HEK293 (cell line): ENCODE data around the gene UBXN10.

Source experiments
- CTCF ChIA-PET: fragments of 350-600 bp; formaldehyde crosslinking; extraction: SDS; loops from one replicate; lab custom pipeline; 2021; ENCODE audit warnings: antibody characterized with exemption; lab: Yijun Ruan, JAX
- POLR2A ChIA-PET: fragments of 300-600 bp; formaldehyde crosslinking; extraction: SDS; loops from one replicate; lab custom pipeline; 2020; ENCODE audit warnings: antibody characterized with exemption, inconsistent platforms; lab: Yijun Ruan, JAX
- H3K27ac ChIP-seq: fragments of 200-500 bp; sonication (Bioruptor generic); 2 replicates; pipeline ENCODE4 v1.5.1; 2014; ENCODE audit warnings: low read depth, low read length, control low read depth, inconsistent platforms; ENCODE audit errors: extremely low read depth
- H3K36me3 ChIP-seq, 2 experiments: fragments of 200-500 bp in 1 of 2; sonication (Bioruptor generic) in 1 of 2; 1 replicate in 1 of 2; 2 replicates in 1 of 2; pipeline ENCODE4 v1.5.1; 2014 to 2017; ENCODE audit warnings: inconsistent platforms in 2 of 2, low read length in 2 of 2; ENCODE audit not compliant: control insufficient read depth in 2 of 2, insufficient read depth in 1 of 2
- H3K4me1 ChIP-seq: fragments of 200-500 bp; sonication (Bioruptor generic); 2 replicates; pipeline ENCODE4 v1.5.1; 2014; ENCODE audit warnings: mild to moderate bottlenecking, low read length, inconsistent platforms; ENCODE audit not compliant: control insufficient read depth, insufficient read depth
- H3K4me3 ChIP-seq: 2 replicates; pipeline ENCODE4 v1.5.1; 2011; ENCODE audit warnings: low read depth, mild to moderate bottlenecking, control low read depth, low read length, moderate library complexity
- H3K9me3 ChIP-seq: fragments of 200-500 bp; sonication (Bioruptor generic); 2 replicates; pipeline ENCODE4 v1.5.1; 2014; ENCODE audit warnings: low read depth, low read length, inconsistent platforms; ENCODE audit not compliant: control insufficient read depth, insufficient read depth
- HOXA7 ChIP-seq: sonication (generic); formaldehyde crosslinking; IDR thresholded peaks from 2 replicates; pipeline ENCODE4 v1.8.1; 2022; ENCODE audit warnings: missing genetic modification reagents, borderline replicate concordance
- SCRT1 ChIP-seq: fragments of 450-650 bp; formaldehyde crosslinking; IDR thresholded peaks from 2 replicates; pipeline ENCODE4 v1.5.1; 2016; ENCODE audit warnings: missing biosample characterization, missing genetic modification characterization, borderline replicate concordance
- SCRT2 ChIP-seq: fragments of 450-650 bp; formaldehyde crosslinking; IDR thresholded peaks from 2 replicates; pipeline ENCODE4 v1.5.1; 2016; ENCODE audit warnings: missing biosample characterization, missing genetic modification characterization
- SETDB1 ChIP-seq: IDR thresholded peaks from one replicate; pipeline ENCODE4 v1.6.1; 2017; ENCODE audit warnings: mild to moderate bottlenecking, low read length, moderate library complexity, mixed read lengths; ENCODE audit not compliant: insufficient read length
- ZNF132 ChIP-seq: fragments of 450-650 bp; formaldehyde crosslinking; IDR thresholded peaks from 2 replicates; pipeline ENCODE4 v1.5.1; 2017; ENCODE audit warnings: missing biosample characterization, missing genetic modification characterization, borderline replicate concordance
- ZNF133 ChIP-seq: fragments of 450-650 bp; formaldehyde crosslinking; IDR thresholded peaks from 2 replicates; pipeline ENCODE4 v1.5.1; 2016; ENCODE audit warnings: missing biosample characterization, missing genetic modification characterization
- ZNF157 ChIP-seq: fragments of 450-650 bp; formaldehyde crosslinking; IDR thresholded peaks from 2 replicates; pipeline ENCODE4 v1.5.1; 2016; ENCODE audit warnings: missing biosample characterization, missing genetic modification characterization
- ZNF169 ChIP-seq: fragments of 450-650 bp; formaldehyde crosslinking; IDR thresholded peaks from 2 replicates; pipeline ENCODE4 v1.5.1; 2016; ENCODE audit warnings: missing biosample characterization, missing genetic modification characterization
- ZNF2 ChIP-seq: fragments of 450-650 bp; formaldehyde crosslinking; IDR thresholded peaks from 2 replicates; pipeline ENCODE4 v1.5.1; 2016; ENCODE audit warnings: missing biosample characterization, missing genetic modification characterization
- ZNF211 ChIP-seq: fragments of 450-650 bp; formaldehyde crosslinking; IDR thresholded peaks from 2 replicates; pipeline ENCODE4 v1.5.1; 2016; ENCODE audit warnings: low read depth, missing biosample characterization, missing genetic modification characterization
- ZNF324 ChIP-seq: fragments of 450-650 bp; formaldehyde crosslinking; IDR thresholded peaks from 2 replicates; pipeline ENCODE4 v1.5.1; 2016; ENCODE audit warnings: missing biosample characterization, missing genetic modification characterization
- ZNF514 ChIP-seq: fragments of 450-650 bp; formaldehyde crosslinking; IDR thresholded peaks from 2 replicates; pipeline ENCODE4 v1.5.1; 2016; ENCODE audit warnings: missing biosample characterization, missing genetic modification characterization
- ZNF664 ChIP-seq: fragments of 450-650 bp; formaldehyde crosslinking; IDR thresholded peaks from 2 replicates; pipeline ENCODE4 v1.5.1; 2016; ENCODE audit warnings: missing biosample characterization, missing genetic modification characterization
- ZNF792 ChIP-seq: fragments of 450-650 bp; formaldehyde crosslinking; IDR thresholded peaks from 2 replicates; pipeline ENCODE4 v1.5.1; 2016; ENCODE audit warnings: missing biosample characterization, missing genetic modification characterization
- ZNF843 ChIP-seq: fragments of 450-650 bp; formaldehyde crosslinking; IDR thresholded peaks from 2 replicates; pipeline ENCODE4 v1.5.1; 2016; ENCODE audit warnings: missing biosample characterization, missing genetic modification characterization
- TF ChIP-seq, protein P1 (sequence below): fragments of 450-650 bp; formaldehyde crosslinking; IDR thresholded peaks from 2 replicates; pipeline ENCODE4 v1.5.1; 2016; ENCODE audit warnings: missing biosample characterization, missing genetic modification characterization
- TF ChIP-seq, protein P2 (sequence below): fragments of 450-650 bp; formaldehyde crosslinking; IDR thresholded peaks from 2 replicates; pipeline ENCODE4 v1.5.1; 2016; ENCODE audit warnings: missing biosample characterization, missing genetic modification characterization
- TF ChIP-seq, protein P3 (sequence below): fragments of 450-650 bp; formaldehyde crosslinking; IDR thresholded peaks from 2 replicates; pipeline ENCODE4 v1.5.1; 2017; ENCODE audit warnings: missing biosample characterization, mild to moderate bottlenecking, missing genetic modification characterization, moderate library complexity
- TF ChIP-seq, protein P4 (sequence below): fragments of 450-650 bp; formaldehyde crosslinking; IDR thresholded peaks from 2 replicates; pipeline ENCODE4 v1.5.1; 2017; ENCODE audit warnings: missing biosample characterization, missing genetic modification characterization
- TF ChIP-seq, protein P5 (sequence below): fragments of 450-650 bp; formaldehyde crosslinking; IDR thresholded peaks from 2 replicates; pipeline ENCODE4 v1.5.1; 2016; ENCODE audit warnings: missing biosample characterization, missing genetic modification characterization
- TF ChIP-seq, protein P6 (sequence below): fragments of 450-650 bp; formaldehyde crosslinking; IDR thresholded peaks from 2 replicates; pipeline ENCODE4 v1.5.1; 2016; ENCODE audit warnings: missing biosample characterization, missing genetic modification characterization, borderline replicate concordance
- TF ChIP-seq, protein P7 (sequence below): fragments of 450-650 bp; formaldehyde crosslinking; IDR thresholded peaks from 2 replicates; pipeline ENCODE4 v1.5.1; 2016; ENCODE audit warnings: missing biosample characterization, missing genetic modification characterization

Gene UBXN10

DNA sequence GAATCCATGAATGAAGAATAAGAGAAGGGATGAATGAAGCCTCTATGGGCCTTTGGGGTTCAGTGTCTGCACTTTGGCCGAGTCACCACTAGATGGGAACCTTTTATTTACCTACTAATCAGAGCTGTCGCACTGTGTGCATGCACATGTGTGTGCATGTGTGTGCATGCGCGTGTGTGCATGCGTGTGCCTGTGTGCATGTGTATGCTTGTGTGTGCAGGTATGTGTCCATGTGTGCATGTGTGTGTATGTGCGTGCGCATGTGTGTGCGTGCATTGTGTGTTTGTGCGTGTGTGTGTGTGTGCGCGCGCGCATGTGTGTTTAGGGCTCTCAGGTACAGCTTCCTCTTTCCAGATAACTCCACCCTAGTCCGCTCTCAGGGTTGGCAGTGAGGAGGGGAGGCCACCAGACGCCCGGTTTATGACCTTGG, 20.4 kb upstream of the UBXN10 start:
- CTCF ChIA-PET = interaction anchor here (0.6 to 2.8 kb wide), 7 partner anchors 10 to 275 kb away, joined by 4 to 9 read pairs (median 4); no protein-coding TSS in a partner anchor
- POLR2A ChIA-PET = no interaction called here
- no peaks in the 10 kb centered on the region for H3K9me3 ChIP-seq
- H3K4me3 ChIP-seq = no peak overlapping the region
- H3K27ac ChIP-seq = no peak overlapping the region
- H3K36me3 ChIP-seq = no peaks in the 10 kb centered on the region
- no peaks in the 10 kb centered on the region for H3K4me1 ChIP-seq
- no peak for TF ChIP-seq ZNF157 (tag by site-specific recombination)
- TF ChIP-seq SETDB1 = peak; percentile 39
- TF ChIP-seq, protein P1, sequence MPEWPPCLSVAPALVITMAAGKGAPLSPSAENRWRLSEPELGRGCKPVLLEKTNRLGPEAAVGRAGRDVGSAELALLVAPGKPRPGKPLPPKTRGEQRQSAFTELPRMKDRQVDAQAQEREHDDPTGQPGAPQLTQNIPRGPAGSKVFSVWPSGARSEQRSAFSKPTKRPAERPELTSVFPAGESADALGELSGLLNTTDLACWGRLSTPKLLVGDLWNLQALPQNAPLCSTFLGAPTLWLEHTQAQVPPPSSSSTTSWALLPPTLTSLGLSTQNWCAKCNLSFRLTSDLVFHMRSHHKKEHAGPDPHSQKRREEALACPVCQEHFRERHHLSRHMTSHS (tag by site-specific recombination) = no peak
- no peak for TF ChIP-seq ZNF133 (tag by site-specific recombination)
- 0 out of 2 replicates have a peak, but pooled peaks have one; percentile 9 for TF ChIP-seq SCRT1 (tag by site-specific recombination)
- no peak for TF ChIP-seq ZNF792 (tag by site-specific recombination)
- TF ChIP-seq ZNF169 (tag by site-specific recombination) = no peak
- no peak for TF ChIP-seq ZNF843 (tag by site-specific recombination)
- no peak for TF ChIP-seq ZNF324
- TF ChIP-seq ZNF132 = no peak
- no peak for TF ChIP-seq ZNF211 (tag by site-specific recombination)
- TF ChIP-seq, protein P2, sequence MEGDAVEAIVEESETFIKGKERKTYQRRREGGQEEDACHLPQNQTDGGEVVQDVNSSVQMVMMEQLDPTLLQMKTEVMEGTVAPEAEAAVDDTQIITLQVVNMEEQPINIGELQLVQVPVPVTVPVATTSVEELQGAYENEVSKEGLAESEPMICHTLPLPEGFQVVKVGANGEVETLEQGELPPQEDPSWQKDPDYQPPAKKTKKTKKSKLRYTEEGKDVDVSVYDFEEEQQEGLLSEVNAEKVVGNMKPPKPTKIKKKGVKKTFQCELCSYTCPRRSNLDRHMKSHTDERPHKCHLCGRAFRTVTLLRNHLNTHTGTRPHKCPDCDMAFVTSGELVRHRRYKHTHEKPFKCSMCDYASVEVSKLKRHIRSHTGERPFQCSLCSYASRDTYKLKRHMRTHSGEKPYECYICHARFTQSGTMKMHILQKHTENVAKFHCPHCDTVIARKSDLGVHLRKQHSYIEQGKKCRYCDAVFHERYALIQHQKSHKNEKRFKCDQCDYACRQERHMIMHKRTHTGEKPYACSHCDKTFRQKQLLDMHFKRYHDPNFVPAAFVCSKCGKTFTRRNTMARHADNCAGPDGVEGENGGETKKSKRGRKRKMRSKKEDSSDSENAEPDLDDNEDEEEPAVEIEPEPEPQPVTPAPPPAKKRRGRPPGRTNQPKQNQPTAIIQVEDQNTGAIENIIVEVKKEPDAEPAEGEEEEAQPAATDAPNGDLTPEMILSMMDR (tag by site-specific recombination) = peak; percentile 61
- TF ChIP-seq, protein P3, sequence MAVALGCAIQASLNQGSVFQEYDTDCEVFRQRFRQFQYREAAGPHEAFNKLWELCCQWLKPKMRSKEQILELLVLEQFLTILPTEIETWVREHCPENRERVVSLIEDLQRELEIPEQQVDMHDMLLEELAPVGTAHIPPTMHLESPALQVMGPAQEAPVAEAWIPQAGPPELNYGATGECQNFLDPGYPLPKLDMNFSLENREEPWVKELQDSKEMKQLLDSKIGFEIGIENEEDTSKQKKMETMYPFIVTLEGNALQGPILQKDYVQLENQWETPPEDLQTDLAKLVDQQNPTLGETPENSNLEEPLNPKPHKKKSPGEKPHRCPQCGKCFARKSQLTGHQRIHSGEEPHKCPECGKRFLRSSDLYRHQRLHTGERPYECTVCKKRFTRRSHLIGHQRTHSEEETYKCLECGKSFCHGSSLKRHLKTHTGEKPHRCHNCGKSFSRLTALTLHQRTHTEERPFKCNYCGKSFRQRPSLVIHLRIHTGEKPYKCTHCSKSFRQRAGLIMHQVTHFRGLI (tag by site-specific recombination) = no peak
- TF ChIP-seq, protein P4, sequence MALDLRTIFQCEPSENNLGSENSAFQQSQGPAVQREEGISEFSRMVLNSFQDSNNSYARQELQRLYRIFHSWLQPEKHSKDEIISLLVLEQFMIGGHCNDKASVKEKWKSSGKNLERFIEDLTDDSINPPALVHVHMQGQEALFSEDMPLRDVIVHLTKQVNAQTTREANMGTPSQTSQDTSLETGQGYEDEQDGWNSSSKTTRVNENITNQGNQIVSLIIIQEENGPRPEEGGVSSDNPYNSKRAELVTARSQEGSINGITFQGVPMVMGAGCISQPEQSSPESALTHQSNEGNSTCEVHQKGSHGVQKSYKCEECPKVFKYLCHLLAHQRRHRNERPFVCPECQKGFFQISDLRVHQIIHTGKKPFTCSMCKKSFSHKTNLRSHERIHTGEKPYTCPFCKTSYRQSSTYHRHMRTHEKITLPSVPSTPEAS = peak; percentile 87
- TF ChIP-seq ZNF2 (tag by site-specific recombination) = no peak
- TF ChIP-seq ZNF514 (tag by site-specific recombination) = no peak
- TF ChIP-seq, protein P5, sequence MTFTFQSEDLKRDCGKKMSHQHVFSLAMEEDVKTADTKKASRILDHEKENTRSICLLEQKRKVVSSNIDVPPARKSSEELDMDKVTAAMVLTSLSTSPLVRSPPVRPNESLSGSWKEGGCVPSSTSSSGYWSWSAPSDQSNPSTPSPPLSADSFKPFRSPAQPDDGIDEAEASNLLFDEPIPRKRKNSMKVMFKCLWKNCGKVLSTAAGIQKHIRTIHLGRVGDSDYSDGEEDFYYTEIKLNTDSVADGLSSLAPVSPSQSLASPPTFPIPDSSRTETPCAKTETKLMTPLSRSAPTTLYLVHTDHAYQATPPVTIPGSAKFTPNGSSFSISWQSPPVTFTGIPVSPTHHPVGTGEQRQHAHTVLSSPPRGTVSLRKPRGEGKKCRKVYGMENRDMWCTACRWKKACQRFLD (tag by site-specific recombination) = no peak
- TF ChIP-seq SCRT2 (tag by site-specific recombination) = peak; percentile 17; the same call in 1 of the 2 replicates

DNA sequence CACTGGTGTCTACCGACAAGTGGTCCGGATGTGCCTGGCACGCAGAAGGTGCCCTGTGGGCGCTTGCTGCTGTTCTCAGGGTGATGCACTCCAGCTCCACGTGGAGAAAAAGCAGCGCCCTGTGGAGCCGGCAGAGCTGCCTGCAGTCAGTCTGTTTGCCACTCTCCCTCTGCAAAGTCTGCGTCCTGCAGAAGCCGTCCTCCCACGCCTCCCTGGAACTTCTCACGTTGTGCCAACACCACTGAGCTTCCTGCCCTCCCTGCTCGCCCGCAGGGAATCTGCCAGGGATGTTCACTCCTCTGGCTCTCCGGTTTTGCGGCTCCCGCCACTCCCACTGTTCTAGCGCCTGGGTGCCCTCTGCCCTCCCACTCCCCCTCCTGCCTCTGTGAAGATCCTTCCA, 19.8 kb upstream of the UBXN10 start:
- Histone ChIP-seq H3K4me1 (no peaks in the 10 kb centered on the region), H3K9me3 (no peaks in the 10 kb centered on the region), H3K27ac (no peak overlapping the region), H3K4me3 (no peak overlapping the region), H3K36me3 (no peaks in the 10 kb centered on the region)
- ChIA-PET CTCF (interaction anchor here (0.6 to 2.8 kb wide), 7 partner anchors 14 to 350 kb away, joined by 3 to 9 read pairs (median 4); no protein-coding TSS in a partner anchor), POLR2A (no interaction called here)
- TF ChIP-seq, protein P6, sequence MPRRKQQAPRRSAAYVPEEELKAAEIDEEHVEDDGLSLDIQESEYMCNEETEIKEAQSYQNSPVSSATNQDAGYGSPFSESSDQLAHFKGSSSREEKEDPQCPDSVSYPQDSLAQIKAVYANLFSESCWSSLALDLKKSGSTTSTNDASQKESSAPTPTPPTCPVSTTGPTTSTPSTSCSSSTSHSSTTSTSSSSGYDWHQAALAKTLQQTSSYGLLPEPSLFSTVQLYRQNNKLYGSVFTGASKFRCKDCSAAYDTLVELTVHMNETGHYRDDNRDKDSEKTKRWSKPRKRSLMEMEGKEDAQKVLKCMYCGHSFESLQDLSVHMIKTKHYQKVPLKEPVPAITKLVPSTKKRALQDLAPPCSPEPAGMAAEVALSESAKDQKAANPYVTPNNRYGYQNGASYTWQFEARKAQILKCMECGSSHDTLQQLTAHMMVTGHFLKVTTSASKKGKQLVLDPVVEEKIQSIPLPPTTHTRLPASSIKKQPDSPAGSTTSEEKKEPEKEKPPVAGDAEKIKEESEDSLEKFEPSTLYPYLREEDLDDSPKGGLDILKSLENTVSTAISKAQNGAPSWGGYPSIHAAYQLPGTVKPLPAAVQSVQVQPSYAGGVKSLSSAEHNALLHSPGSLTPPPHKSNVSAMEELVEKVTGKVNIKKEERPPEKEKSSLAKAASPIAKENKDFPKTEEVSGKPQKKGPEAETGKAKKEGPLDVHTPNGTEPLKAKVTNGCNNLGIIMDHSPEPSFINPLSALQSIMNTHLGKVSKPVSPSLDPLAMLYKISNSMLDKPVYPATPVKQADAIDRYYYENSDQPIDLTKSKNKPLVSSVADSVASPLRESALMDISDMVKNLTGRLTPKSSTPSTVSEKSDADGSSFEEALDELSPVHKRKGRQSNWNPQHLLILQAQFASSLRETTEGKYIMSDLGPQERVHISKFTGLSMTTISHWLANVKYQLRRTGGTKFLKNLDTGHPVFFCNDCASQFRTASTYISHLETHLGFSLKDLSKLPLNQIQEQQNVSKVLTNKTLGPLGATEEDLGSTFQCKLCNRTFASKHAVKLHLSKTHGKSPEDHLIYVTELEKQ (tag by site-specific recombination) = no peak
- TF ChIP-seq ZNF169 (tag by site-specific recombination) (no peak), ZNF664 (tag by site-specific recombination) (no peak), HOXA7 (CRISPR knock-in tag) (no peak)
- TF ChIP-seq, protein P7, sequence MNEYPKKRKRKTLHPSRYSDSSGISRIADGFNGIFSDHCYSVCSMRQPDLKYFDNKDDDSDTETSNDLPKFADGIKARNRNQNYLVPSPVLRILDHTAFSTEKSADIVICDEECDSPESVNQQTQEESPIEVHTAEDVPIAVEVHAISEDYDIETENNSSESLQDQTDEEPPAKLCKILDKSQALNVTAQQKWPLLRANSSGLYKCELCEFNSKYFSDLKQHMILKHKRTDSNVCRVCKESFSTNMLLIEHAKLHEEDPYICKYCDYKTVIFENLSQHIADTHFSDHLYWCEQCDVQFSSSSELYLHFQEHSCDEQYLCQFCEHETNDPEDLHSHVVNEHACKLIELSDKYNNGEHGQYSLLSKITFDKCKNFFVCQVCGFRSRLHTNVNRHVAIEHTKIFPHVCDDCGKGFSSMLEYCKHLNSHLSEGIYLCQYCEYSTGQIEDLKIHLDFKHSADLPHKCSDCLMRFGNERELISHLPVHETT = no peak
